GM12878 (cell line): Measurements from ENCODE around the gene S1PR3. TPM values are rescaled to one million over a fixed set of nuclear protein-coding genes. Genes with fewer than 3 reads are reported as not detected.

Experiments used
- ATAC-seq: fragments of 200-7000 bp; cut with Tn5 transposase; 3 replicates; pipeline ENCODE4 v1.9.1; 2020; ENCODE audit warnings: mild to moderate bottlenecking, moderate library complexity
- BruUV-seq: library from RNA; stranded (reverse); fragments of 400-500 nt; replicated peaks from 2 replicates; lab custom pipeline; 2021; lab: Mats Ljungman, UMichigan
- CTCF ChIA-PET: fragments of 300-600 bp; sonication (Branson Sonifier 250); formaldehyde crosslinking; extraction: SDS; loops from one replicate; lab custom pipeline; 2021; ENCODE audit warnings: inconsistent platforms; lab: Yijun Ruan, JAX
- POLR2A ChIA-PET: fragments of 350-600 bp; formaldehyde crosslinking; extraction: SDS; loops from one replicate; lab custom pipeline; 2021; ENCODE audit warnings: inconsistent platforms; lab: Charles Lee
- RAD21 ChIA-PET: fragments of 300-600 bp; sonication (Branson Sonifier 250); formaldehyde crosslinking; loops from one replicate; lab custom pipeline; 2023; ENCODE audit warnings: antibody characterized with exemption; ENCODE audit not compliant: unreplicated experiment; lab: Charles Lee
- SMC1A ChIA-PET: fragments of 300-600 bp; sonication (Branson Sonifier 250); formaldehyde crosslinking; loops from one replicate; lab custom pipeline; 2023; ENCODE audit not compliant: unreplicated experiment, uncharacterized antibody; lab: Charles Lee
- DNase-seq: peaks from one replicate; pipeline ENCODE4 v3.0.0-alpha.2; 2011; ENCODE audit warnings: low read depth, low spot score
- FAIRE-seq: peaks from 3 replicates; lab custom pipeline; 2011; peaks lifted over from hg19 to GRCh38; lab: Jason Lieb, UNC
- H2AFZ ChIP-seq: 2 replicates; pipeline ENCODE4 v1.6.0; 2011; ENCODE audit warnings: low read depth, low read length, control low read depth; ENCODE audit not compliant: control insufficient read depth
- H3K27ac ChIP-seq: 2 replicates; pipeline ENCODE4 v1.5.1; 2011; ENCODE audit warnings: control low read depth; ENCODE audit not compliant: control insufficient read depth, insufficient read depth
- H3K27me3 ChIP-seq, 2 experiments: replicated peaks in 1 of 2; 2 replicates each; pipeline versions ENCODE4 v1.6.0 to v1.6.1; 2011; ENCODE audit warnings: low read length in 1 of 2; ENCODE audit not compliant: control insufficient read depth in 2 of 2, insufficient read depth in 2 of 2
- H3K36me3 ChIP-seq, 2 experiments: 2 replicates each; pipeline ENCODE4 v1.5.1; 2011; ENCODE audit warnings: low read length in 1 of 2; ENCODE audit not compliant: control insufficient read depth in 2 of 2, insufficient read depth in 2 of 2
- H3K4me1 ChIP-seq: 2 replicates; pipeline ENCODE4 v1.6.1; 2011; ENCODE audit warnings: mild to moderate bottlenecking, low read length, moderate library complexity, mixed read lengths; ENCODE audit not compliant: control insufficient read depth, insufficient read depth
- H3K4me2 ChIP-seq: 2 replicates; pipeline ENCODE4 v1.6.0; 2011; ENCODE audit warnings: control low read depth; ENCODE audit not compliant: control insufficient read depth, insufficient read depth
- H3K4me3 ChIP-seq: fragments of 200-600 bp; sonication (generic); 2 replicates; pipeline ENCODE4 v1.5.1; 2016
- H3K79me2 ChIP-seq: 2 replicates; pipeline ENCODE4 v1.6.0; 2011; ENCODE audit warnings: low read length; ENCODE audit not compliant: control insufficient read depth, insufficient read depth
- H3K9ac ChIP-seq: 2 replicates; pipeline ENCODE4 v1.8.0; 2011; ENCODE audit warnings: low read length, control low read depth, mixed read lengths; ENCODE audit not compliant: control insufficient read depth, insufficient read depth
- H3K9me3 ChIP-seq: replicated peaks from 3 replicates; pipeline ENCODE4 v1.5.1; 2011; ENCODE audit warnings: mild to moderate bottlenecking, low read length; ENCODE audit not compliant: control insufficient read depth, insufficient read depth
- H4K20me1 ChIP-seq: 2 replicates; pipeline ENCODE4 v1.6.0; 2011; ENCODE audit not compliant: control insufficient read depth, insufficient read depth
- BMI1 ChIP-seq: fragments of 450-650 bp; IDR thresholded peaks from 2 replicates; pipeline ENCODE4 v1.6.1; 2016; ENCODE audit warnings: mild to moderate bottlenecking, moderate library complexity, borderline replicate concordance
- EGR1 ChIP-seq, 2 experiments: IDR thresholded peaks; 1 replicate in 1 of 2; 2 replicates in 1 of 2; pipeline ENCODE4 v1.6.1; 2011 to 2012; ENCODE audit warnings: low read depth in 2 of 2, low read length in 2 of 2, borderline replicate concordance in 1 of 2, mild to moderate bottlenecking in 1 of 2, moderate library complexity in 1 of 2
- MEF2A ChIP-seq: IDR thresholded peaks from 2 replicates; pipeline ENCODE4 v1.6.1; 2011; ENCODE audit warnings: low read depth, mild to moderate bottlenecking, low read length, moderate library complexity; ENCODE audit not compliant: insufficient read depth
- POLR2A ChIP-seq: IDR thresholded peaks from 2 replicates; pipeline ENCODE4 v1.6.1; 2011; ENCODE audit warnings: low read depth, mild to moderate bottlenecking, low read length
- RAD51 ChIP-seq: fragments of 450-650 bp; IDR thresholded peaks from 2 replicates; pipeline ENCODE4 v1.6.1; 2016; ENCODE audit warnings: moderate library complexity, mild to moderate bottlenecking, inconsistent platforms
- SMC3 ChIP-seq: IDR thresholded peaks from 2 replicates; pipeline ENCODE4 v1.6.1; 2011; ENCODE audit warnings: low read length, improper control_type of control experiment, borderline replicate concordance
- SPI1 ChIP-seq: IDR thresholded peaks from 2 replicates; pipeline ENCODE4 v1.6.1; 2011; ENCODE audit warnings: low read depth, mild to moderate bottlenecking, low read length, moderate library complexity, borderline replicate concordance; ENCODE audit not compliant: insufficient read depth
- TCF12 ChIP-seq: IDR thresholded peaks from 2 replicates; pipeline ENCODE4 v1.6.1; 2011; ENCODE audit warnings: low read depth, mild to moderate bottlenecking, low read length
- ZNF274 ChIP-seq: IDR thresholded peaks from one replicate; pipeline ENCODE4 v1.8.0; 2011; ENCODE audit not compliant: insufficient read length, insufficient read depth
- WGBS: methylation state at CpG from one replicate; pipeline ENCODE4 v1.1.6; 2016; ENCODE audit warnings: low lambda C conversion rate; ENCODE audit not compliant: insufficient replicate concordance, insufficient coverage; ENCODE audit errors: missing lambda C conversion rate; 5-methylcytosine and 5-hydroxymethylcytosine counted together
- in situ Hi-C: fragments of 300-500 bp; cut with MboI; formaldehyde crosslinking; loops from 9 replicates; pipeline ENCODE4 v1.14.3; 2018; ENCODE audit warnings: mixed read lengths
- intact Hi-C: fragments of 100-400 bp; cut with micrococcal nuclease; formaldehyde crosslinking; loops from one replicate; pipeline ENCODE4 v1.14.2; 2022; ENCODE audit not compliant: unreplicated experiment
- polyA plus RNA-seq, 11 experiments: library from polyadenylated mRNA; depleted of rRNA in 4 of 11; unstranded in 6 of 11; stranded (reverse) in 5 of 11; fragments of >200 nt; fragmentation: Nextera tagmentation in 4 of 11; fragmentation: Illumina TruSeq in 1 of 11; extraction: Ambion mirVana in 4 of 11; extraction: Trizol in 1 of 11; gene quantifications; 1 replicate in 1 of 11; 2 replicates in 10 of 11; pipeline versions ENCODE4 v1.2.1 to v1.2.3, GENCODE V29; 2011 to 2016; ENCODE audit warnings: inconsistent platforms in 2 of 11, missing spikeins in 2 of 11, low read depth in 1 of 11
- total RNA-seq, 4 experiments: library from RNA; depleted of rRNA in 3 of 4; stranded (reverse); fragments of >200 nt in 3 of 4; fragmentation: Illumina TruSeq in 1 of 4; extraction: Trizol in 1 of 4; gene quantifications; 2 replicates each; pipeline versions ENCODE4 v1.2.1 to v1.2.3, GENCODE V29; 2013 to 2021
- TF ChIP-seq, protein P1 (sequence below): fragments of 450-650 bp; IDR thresholded peaks from 2 replicates; pipeline ENCODE4 v1.6.1; 2017; ENCODE audit warnings: mild to moderate bottlenecking, moderate library complexity
- TF ChIP-seq, protein P2 (sequence below): IDR thresholded peaks from 2 replicates; pipeline ENCODE4 v1.6.1; 2012; ENCODE audit warnings: mild to moderate bottlenecking, low read depth, low read length

Gene S1PR3
- total and polyA plus RNA-seq, 10 of the 15 experiments (the other 5 are each of a cell fraction or from before 2014, with no cell fraction given): 0.01 to 0.18 (median 0.01) TPM; not detected in 7

DNA sequence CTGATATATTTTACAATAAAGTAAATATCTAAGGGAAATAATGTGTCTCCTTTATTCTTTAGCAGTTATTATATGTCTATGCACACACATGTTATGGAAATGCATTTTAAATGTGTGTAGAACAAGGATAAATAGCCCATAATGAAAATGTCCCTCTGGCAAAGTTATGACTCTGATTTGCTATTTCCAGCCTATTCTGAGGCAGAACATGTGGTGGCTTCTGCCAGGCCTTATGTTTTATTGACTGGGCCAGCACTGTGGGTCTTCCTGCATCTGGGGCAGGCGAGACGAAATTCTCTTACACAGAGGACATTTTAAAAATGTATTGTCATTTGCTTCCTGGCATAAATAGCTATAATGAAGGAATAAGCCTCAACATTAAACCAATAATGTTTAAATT lies 52.8 kb downstream of the S1PR3 start:
- FAIRE-seq (no peak), DNase-seq (no peak)
- Histone ChIP-seq H3K9me3 (no peaks in the 10 kb centered on the region), H2AFZ (no peak overlapping the region), H3K4me2 (no peak overlapping the region), H3K27me3 (no peaks in the 10 kb centered on the region), H3K4me1 (no peaks in the 10 kb centered on the region)
- WGBS: 0% methylated on average over 2 of the region's 2 CpGs
- CTCF ChIA-PET: no interaction called here
- TF ChIP-seq RAD51 (no peak), EGR1 (IDR thresholded peaks at IDR 0.05; ENCODE audit: borderline replicate concordance in 1 of 2, low read depth in 2 of 2, low read length in 2 of 2) (no peak), BMI1 (no peak)
- TF ChIP-seq, all 136 proteins: peak for 0
- ChIA-PET POLR2A (no interaction called here), RAD21 (no interaction called here), SMC1A (no interaction called here)
- in situ Hi-C loops: no loop called here
- Histone ChIP-seq H3K79me2 (no peaks in the 10 kb centered on the region), H3K9ac (no peak overlapping the region), H3K27ac (no peak overlapping the region), H3K4me3 (no peak overlapping the region), H4K20me1 (no peaks in the 10 kb centered on the region), H3K36me3 (no peaks in the 10 kb centered on the region)
- intact Hi-C loops: no loop called here
- no peak for ATAC-seq
- BruUV-seq: no TSS peak

DNA sequence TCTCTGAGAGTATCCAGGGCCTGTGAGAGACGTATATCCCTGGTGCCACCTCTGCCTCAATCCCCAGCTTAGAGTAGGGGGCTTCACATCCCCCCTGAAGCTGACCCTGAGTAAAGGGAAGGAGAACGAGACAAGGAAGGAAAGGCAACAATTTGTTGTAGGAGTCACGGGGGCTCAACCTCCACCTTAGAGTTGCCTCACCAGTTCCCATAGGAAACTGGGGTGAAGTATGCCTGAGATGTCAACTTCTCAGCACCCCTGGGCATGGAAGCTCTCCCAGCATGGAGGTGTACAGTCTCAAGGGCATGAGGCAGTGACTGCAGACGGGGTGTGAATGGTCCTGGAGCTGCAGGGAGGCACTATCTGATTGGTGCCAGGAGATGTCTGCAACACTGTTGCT lies 53.6 kb downstream of the S1PR3 start:
- ChIA-PET POLR2A (no interaction called here), SMC1A (no interaction called here)
- TF ChIP-seq MEF2A: no peak
- TF ChIP-seq, protein P1, sequence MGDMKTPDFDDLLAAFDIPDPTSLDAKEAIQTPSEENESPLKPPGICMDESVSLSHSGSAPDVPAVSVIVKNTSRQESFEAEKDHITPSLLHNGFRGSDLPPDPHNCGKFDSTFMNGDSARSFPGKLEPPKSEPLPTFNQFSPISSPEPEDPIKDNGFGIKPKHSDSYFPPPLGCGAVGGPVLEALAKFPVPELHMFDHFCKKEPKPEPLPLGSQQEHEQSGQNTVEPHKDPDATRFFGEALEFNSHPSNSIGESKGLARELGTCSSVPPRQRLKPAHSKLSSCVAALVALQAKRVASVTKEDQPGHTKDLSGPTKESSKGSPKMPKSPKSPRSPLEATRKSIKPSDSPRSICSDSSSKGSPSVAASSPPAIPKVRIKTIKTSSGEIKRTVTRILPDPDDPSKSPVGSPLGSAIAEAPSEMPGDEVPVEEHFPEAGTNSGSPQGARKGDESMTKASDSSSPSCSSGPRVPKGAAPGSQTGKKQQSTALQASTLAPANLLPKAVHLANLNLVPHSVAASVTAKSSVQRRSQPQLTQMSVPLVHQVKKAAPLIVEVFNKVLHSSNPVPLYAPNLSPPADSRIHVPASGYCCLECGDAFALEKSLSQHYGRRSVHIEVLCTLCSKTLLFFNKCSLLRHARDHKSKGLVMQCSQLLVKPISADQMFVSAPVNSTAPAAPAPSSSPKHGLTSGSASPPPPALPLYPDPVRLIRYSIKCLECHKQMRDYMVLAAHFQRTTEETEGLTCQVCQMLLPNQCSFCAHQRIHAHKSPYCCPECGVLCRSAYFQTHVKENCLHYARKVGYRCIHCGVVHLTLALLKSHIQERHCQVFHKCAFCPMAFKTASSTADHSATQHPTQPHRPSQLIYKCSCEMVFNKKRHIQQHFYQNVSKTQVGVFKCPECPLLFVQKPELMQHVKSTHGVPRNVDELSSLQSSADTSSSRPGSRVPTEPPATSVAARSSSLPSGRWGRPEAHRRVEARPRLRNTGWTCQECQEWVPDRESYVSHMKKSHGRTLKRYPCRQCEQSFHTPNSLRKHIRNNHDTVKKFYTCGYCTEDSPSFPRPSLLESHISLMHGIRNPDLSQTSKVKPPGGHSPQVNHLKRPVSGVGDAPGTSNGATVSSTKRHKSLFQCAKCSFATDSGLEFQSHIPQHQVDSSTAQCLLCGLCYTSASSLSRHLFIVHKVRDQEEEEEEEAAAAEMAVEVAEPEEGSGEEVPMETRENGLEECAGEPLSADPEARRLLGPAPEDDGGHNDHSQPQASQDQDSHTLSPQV: no peak
- TF ChIP-seq SPI1: no peak
- TF ChIP-seq, protein P2, sequence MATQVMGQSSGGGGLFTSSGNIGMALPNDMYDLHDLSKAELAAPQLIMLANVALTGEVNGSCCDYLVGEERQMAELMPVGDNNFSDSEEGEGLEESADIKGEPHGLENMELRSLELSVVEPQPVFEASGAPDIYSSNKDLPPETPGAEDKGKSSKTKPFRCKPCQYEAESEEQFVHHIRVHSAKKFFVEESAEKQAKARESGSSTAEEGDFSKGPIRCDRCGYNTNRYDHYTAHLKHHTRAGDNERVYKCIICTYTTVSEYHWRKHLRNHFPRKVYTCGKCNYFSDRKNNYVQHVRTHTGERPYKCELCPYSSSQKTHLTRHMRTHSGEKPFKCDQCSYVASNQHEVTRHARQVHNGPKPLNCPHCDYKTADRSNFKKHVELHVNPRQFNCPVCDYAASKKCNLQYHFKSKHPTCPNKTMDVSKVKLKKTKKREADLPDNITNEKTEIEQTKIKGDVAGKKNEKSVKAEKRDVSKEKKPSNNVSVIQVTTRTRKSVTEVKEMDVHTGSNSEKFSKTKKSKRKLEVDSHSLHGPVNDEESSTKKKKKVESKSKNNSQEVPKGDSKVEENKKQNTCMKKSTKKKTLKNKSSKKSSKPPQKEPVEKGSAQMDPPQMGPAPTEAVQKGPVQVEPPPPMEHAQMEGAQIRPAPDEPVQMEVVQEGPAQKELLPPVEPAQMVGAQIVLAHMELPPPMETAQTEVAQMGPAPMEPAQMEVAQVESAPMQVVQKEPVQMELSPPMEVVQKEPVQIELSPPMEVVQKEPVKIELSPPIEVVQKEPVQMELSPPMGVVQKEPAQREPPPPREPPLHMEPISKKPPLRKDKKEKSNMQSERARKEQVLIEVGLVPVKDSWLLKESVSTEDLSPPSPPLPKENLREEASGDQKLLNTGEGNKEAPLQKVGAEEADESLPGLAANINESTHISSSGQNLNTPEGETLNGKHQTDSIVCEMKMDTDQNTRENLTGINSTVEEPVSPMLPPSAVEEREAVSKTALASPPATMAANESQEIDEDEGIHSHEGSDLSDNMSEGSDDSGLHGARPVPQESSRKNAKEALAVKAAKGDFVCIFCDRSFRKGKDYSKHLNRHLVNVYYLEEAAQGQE: no peak
- no peak for TF ChIP-seq ZNF274
- TF ChIP-seq TCF12: no peak
- TF ChIP-seq POLR2A: no peak
- TF ChIP-seq SMC3: no peak

More for the DNA sequence above, 53.6 kb downstream of the S1PR3 start:
- Histone ChIP-seq H4K20me1 (no peaks in the 10 kb centered on the region), H3K27me3 (no peaks in the 10 kb centered on the region), H3K27ac (no peak overlapping the region), H3K4me2 (no peak overlapping the region), H3K4me1 (no peaks in the 10 kb centered on the region), H3K9me3 (no peaks in the 10 kb centered on the region), H3K4me3 (no peak overlapping the region), H3K9ac (no peak overlapping the region), H3K36me3 (no peaks in the 10 kb centered on the region), H2AFZ (no peak overlapping the region), H3K79me2 (no peaks in the 10 kb centered on the region)
- no peak for DNase-seq
- ChIA-PET RAD21 (no interaction called here), CTCF (no interaction called here)
- in situ Hi-C loops: no loop called here
- BruUV-seq: no TSS peak
- no peak for FAIRE-seq
- intact Hi-C loops: no loop called here
- no peak for ATAC-seq
- WGBS: 0% methylated on average over 4 of the region's 4 CpGs
